Breast epithelium (tissue), 4 donors: ENCODE data around the gene SCGN. TPM values are rescaled to one million over a fixed set of nuclear protein-coding genes. Genes with fewer than 3 reads are reported as not detected.

Experiments used
- DNase-seq, 2 donors: peaks; one replicate each; pipeline ENCODE4 v3.0.0-alpha.2; 2019; ENCODE audit warnings: low spot score in 2 of 2
- H3K27ac ChIP-seq, 2 donors: fragments of 200-600 bp; sonication (generic) in 1 of 2; one replicate each; pipeline ENCODE4 v1.5.1; 2016 to 2019; ENCODE audit warnings: mild to moderate bottlenecking in 1 of 2
- H3K27me3 ChIP-seq, 2 donors: fragments of 200-600 bp; sonication (generic) in 1 of 2; one replicate each; pipeline versions ENCODE4 v1.5.1 to v1.6.0; 2017 to 2019; ENCODE audit warnings: control low read depth in 1 of 2, mild to moderate bottlenecking in 1 of 2
- H3K36me3 ChIP-seq: fragments of 200-600 bp; one replicate; pipeline ENCODE4 v1.5.1; 2019
- H3K4me1 ChIP-seq, 2 donors: fragments of 200-600 bp; sonication (generic); one replicate each; pipeline ENCODE4 v1.5.1; 2016 to 2019; ENCODE audit warnings: control low read depth in 1 of 2
- H3K4me3 ChIP-seq, 3 donors: fragments of 200-600 bp; sonication (generic); 1 replicate in 2 of 3; 2 replicates in 1 of 3; pipeline ENCODE4 v1.5.1; 2016 to 2019; ENCODE audit warnings: mild to moderate bottlenecking in 3 of 3, moderate library complexity in 2 of 3
- H3K9me3 ChIP-seq, 2 donors: fragments of 200-600 bp; sonication (generic) in 1 of 2; one replicate each; pipeline ENCODE4 v1.5.1; 2016 to 2019; ENCODE audit warnings: control low read depth in 1 of 2
- POLR2A ChIP-seq: fragments of 450-650 bp; IDR thresholded peaks from one replicate; pipeline ENCODE4 v1.6.1; 2016; ENCODE audit warnings: antibody characterized with exemption, mild to moderate bottlenecking, moderate library complexity
- POLR2AphosphoS5 ChIP-seq, 3 donors: sonication (generic); formaldehyde crosslinking; IDR thresholded peaks; one replicate each; pipeline ENCODE4 v1.6.1; 2017; ENCODE audit warnings: antibody characterized with exemption in 3 of 3
- intact Hi-C: fragments of 100-400 bp; cut with DNase I; formaldehyde crosslinking; loops from one replicate; pipeline ENCODE4 v1.15.1; 2023; ENCODE audit warnings: low total_unique reads
- total RNA-seq, 3 donors: library from RNA; depleted of rRNA; stranded (reverse); fragments of >200 nt; gene quantifications; one replicate each; pipeline ENCODE4 v1.1.0, GENCODE V29; 2016
- TF ChIP-seq, protein P1 (sequence below), 3 donors: fragments of 450-650 bp; IDR thresholded peaks; one replicate each; pipeline ENCODE4 v1.5.1; 2016 to 2017; ENCODE audit warnings: antibody characterized with exemption in 3 of 3, mild to moderate bottlenecking in 3 of 3, moderate library complexity in 3 of 3

Gene SCGN
- total RNA-seq, 3 donors from 2014 or later, result 0.59 to 0.80 TPM; not detected in 1

DNA sequence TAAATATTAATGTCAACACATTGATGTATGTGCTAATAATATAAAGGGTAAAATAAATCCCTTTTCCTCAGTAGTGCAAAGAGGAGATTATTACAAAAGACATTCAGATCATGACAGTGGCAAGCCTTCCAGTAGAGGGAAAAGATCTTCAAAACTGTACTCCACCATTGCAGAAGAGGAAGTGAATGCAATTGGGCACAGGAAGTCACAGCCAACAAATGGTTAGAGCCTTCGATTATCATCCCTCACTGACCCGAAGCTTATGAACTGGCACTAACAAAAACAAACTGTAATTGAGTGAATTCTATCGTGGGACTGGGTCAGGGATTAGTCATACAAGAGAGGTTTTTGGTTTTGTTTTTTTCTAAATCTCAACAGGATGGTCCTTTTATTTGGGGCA is 39.3 kb upstream of the SCGN start:
- Histone ChIP-seq H3K4me3 (no peak overlapping the region), H3K27ac (no peak overlapping the region), H3K9me3 (no peaks in the 10 kb centered on the region), H3K4me1 (no peaks in the 10 kb centered on the region), H3K27me3 (no peaks in the 10 kb centered on the region), H3K36me3 (no peaks in the 10 kb centered on the region)
- intact Hi-C loops, result no loop called here
- TF ChIP-seq, protein P1, sequence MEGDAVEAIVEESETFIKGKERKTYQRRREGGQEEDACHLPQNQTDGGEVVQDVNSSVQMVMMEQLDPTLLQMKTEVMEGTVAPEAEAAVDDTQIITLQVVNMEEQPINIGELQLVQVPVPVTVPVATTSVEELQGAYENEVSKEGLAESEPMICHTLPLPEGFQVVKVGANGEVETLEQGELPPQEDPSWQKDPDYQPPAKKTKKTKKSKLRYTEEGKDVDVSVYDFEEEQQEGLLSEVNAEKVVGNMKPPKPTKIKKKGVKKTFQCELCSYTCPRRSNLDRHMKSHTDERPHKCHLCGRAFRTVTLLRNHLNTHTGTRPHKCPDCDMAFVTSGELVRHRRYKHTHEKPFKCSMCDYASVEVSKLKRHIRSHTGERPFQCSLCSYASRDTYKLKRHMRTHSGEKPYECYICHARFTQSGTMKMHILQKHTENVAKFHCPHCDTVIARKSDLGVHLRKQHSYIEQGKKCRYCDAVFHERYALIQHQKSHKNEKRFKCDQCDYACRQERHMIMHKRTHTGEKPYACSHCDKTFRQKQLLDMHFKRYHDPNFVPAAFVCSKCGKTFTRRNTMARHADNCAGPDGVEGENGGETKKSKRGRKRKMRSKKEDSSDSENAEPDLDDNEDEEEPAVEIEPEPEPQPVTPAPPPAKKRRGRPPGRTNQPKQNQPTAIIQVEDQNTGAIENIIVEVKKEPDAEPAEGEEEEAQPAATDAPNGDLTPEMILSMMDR (IDR thresholded peaks at IDR 0.05), result no peak
- TF ChIP-seq POLR2AphosphoS5 (IDR thresholded peaks at IDR 0.05) (no peak), POLR2A (no peak)
- DNase-seq, result no peak

DNA sequence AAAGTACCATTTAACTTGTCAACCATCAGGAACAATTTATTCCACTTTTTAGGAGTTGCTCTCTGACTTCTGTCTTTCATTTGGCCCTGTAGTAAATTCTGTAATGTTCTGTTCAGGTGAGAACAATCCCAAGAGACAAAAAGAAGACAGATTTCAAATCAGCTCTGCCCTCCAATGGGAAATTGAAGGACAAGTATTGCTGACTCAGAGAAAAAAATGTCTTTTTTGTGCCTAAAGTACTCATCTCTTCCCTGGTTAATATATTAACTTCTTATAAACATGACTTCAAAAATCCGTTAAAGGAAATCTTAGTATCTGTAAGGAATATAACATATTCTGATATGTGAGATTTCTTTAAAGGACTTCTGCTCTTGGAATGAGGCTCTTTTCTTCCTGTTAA is 38.6 kb upstream of the SCGN start:
- Histone ChIP-seq H3K27ac (no peak overlapping the region), H3K4me3 (no peak overlapping the region), H3K36me3 (no peaks in the 10 kb centered on the region), H3K27me3 (no peaks in the 10 kb centered on the region), H3K4me1 (no peaks in the 10 kb centered on the region), H3K9me3 (no peaks in the 10 kb centered on the region)
- TF ChIP-seq POLR2AphosphoS5 (IDR thresholded peaks at IDR 0.05), result no peak
- no peak for TF ChIP-seq POLR2A
- TF ChIP-seq, protein P1 (IDR thresholded peaks at IDR 0.05), result no peak
- intact Hi-C loops, result no loop called here
- DNase-seq, result no peak

DNA sequence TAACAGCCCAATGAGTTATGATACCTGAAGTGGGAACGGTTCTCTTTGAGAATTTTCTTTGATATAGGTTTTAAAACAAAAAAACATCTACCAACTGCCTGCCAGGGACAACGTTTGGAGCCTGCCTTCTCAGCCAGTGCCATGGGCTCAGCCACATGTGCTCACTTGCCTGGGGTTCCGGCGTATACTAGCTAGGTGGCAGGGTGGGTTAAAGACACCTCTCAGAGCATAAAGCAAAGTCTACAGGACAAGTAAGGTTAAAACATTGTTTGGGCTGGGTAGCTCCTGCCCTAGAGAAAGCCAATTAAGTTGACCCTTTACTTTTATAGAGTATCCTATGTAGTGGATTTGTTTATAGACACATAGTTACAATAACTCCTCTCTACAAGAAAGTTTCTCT is 38.0 kb upstream of the SCGN start:
- Histone ChIP-seq H3K4me3 (no peak overlapping the region), H3K9me3 (no peaks in the 10 kb centered on the region), H3K4me1 (no peaks in the 10 kb centered on the region), H3K27ac (no peak overlapping the region), H3K27me3 (no peaks in the 10 kb centered on the region), H3K36me3 (no peaks in the 10 kb centered on the region)
- TF ChIP-seq POLR2A (no peak), POLR2AphosphoS5 (IDR thresholded peaks at IDR 0.05) (no peak)
- TF ChIP-seq, protein P1 (IDR thresholded peaks at IDR 0.05), result no peak
- DNase-seq, result no peak
- intact Hi-C loops, result no loop called here

DNA sequence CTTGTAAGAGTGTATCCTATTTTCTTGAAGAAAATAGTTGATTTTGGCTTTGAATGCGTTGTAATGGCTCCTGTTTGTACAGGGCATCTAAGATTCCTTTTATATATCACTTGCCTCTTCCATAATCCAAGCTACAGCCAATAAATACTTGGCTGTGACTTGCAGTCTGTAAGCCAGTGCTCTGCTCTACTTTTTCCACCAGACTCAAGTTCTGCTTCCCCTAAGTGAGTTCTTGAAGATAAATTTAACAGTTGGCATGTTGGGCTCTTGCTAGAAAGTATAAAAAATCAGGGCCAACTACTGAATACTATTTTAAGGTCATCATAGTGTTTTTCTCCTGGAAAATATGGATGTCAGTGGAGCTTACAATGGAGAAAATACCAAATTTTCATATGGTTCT is 36.5 kb upstream of the SCGN start:
- no peak for TF ChIP-seq POLR2A
- TF ChIP-seq, protein P1 (IDR thresholded peaks at IDR 0.05), result no peak
- TF ChIP-seq POLR2AphosphoS5 (IDR thresholded peaks at IDR 0.05), result no peak
- H3K4me3 ChIP-seq, result no peak overlapping the region
- H3K27me3 ChIP-seq, result no peaks in the 10 kb centered on the region
- H3K9me3 ChIP-seq, result no peaks in the 10 kb centered on the region
- H3K4me1 ChIP-seq, result no peaks in the 10 kb centered on the region
- no peak overlapping the region for H3K27ac ChIP-seq
- H3K36me3 ChIP-seq, result no peaks in the 10 kb centered on the region
- no peak for DNase-seq
- intact Hi-C loops, result no loop called here

DNA sequence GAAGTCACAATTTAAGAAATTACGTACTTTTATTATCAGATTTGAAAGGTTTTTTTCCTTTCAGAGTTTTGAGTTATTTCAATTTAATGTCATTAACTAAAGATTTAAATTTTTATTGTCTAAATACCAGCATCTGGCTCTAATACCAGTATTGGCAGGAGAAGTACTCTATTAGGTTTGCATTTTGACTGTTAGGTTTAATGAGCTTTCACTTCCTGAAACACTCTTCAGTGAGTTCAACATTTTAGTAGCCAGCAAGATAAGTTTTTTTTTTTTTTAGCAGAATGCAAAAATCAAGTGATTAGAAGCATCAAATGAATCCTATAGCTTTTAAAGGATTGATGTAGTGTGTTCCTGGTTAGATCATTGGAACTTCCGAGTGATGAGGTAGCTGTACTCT is 34.0 kb upstream of the SCGN start:
- intact Hi-C loops, result no loop called here
- DNase-seq, result no peak
- TF ChIP-seq, protein P1 (IDR thresholded peaks at IDR 0.05), result no peak
- TF ChIP-seq POLR2AphosphoS5 (IDR thresholded peaks at IDR 0.05), result no peak
- TF ChIP-seq POLR2A, result no peak

More for the DNA sequence above, 34.0 kb upstream of the SCGN start:
- no peak overlapping the region for H3K4me3 ChIP-seq
- H3K36me3 ChIP-seq, result no peaks in the 10 kb centered on the region
- H3K4me1 ChIP-seq, result no peaks in the 10 kb centered on the region
- no peak overlapping the region for H3K27ac ChIP-seq
- no peaks in the 10 kb centered on the region for H3K27me3 ChIP-seq
- no peaks in the 10 kb centered on the region for H3K9me3 ChIP-seq
